ENCODE results near the gene CD84.
"Not testable (repeated sequence)": the region's sequence is repeated elsewhere in the genome, so short reads cannot be mapped to it uniquely, and the experiment has no call there.

CD84 gene

DNA sequence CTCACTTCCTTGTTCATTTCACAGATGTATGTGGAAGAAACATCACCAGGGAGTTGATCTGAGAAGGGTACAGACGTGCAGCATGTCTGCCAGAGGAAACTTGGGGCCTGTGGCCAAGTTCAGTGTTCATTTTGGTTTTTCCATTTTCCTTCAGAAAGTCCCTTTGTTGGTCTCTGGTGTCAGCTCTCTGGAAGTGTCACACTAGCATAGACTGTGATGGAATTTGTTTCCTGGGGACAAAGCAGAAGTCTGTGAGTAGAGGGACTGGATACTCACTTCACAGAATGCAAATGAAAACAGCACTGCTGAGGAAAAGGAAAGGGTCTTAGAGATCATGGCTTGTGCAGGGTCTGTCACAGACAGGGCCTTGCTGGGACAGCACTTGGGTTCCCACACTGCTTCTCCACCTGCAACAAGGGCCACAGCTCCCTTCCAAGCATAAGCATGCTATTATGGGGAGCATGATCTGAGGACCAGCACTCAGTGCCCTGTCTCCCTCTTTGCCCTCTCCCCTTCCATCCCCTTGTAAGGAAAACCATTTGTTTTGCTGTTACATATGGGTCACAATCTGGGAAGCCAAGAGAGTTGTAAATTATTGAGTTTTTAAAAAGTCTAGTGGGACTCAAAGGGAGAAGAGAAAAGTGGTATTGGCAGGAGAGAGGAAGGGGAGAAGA is 31.4 kb upstream of the CD84 start:
- DNase-seq (ENCODE audit: low read depth in 2 of 3, low spot score in 2 of 3): no peak

DNA sequence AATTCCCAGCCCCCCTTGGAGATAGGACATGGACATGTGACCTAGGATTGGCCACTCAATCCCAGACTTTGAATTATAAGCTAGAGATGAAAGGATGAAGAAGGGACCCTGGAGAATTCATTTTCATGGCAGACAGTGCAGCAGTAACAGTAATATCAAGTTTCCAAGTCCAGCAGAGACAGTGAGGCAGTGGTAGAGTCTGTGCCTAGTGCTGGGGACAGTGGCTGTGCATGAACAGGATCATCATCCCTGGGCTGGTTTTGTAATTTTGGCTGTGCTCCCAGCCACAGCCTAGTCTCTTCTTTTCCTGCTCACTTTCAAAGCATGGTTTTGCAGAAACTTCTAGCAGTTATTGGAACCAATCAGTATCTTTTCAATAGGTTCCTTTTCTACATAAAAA is 29.6 kb upstream of the CD84 start:
- DNase-seq (ENCODE audit: low read depth in 2 of 3, low spot score in 2 of 3): no peak

DNA sequence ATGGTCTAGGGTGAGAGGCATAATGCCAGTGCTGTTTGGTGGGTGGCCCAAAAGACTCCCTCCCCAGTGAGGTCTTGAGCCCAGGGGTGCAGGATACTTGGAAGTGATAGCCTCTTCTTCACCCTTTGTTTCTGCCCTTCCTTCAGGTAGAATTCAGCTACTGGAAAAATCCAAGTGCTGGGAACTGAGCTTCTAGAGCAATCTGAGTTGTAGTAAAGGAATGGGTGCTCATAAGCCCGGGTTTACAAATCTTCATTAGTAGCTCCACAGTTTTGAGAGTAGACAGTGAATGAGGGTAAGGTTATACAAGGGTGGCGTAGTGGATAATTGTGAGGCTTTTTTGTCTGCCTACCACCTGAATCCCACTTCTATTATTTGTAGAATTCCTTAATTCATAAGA is 29.2 kb upstream of the CD84 start:
- no peak for DNase-seq (ENCODE audit: low read depth in 2 of 3, low spot score in 2 of 3)

DNA sequence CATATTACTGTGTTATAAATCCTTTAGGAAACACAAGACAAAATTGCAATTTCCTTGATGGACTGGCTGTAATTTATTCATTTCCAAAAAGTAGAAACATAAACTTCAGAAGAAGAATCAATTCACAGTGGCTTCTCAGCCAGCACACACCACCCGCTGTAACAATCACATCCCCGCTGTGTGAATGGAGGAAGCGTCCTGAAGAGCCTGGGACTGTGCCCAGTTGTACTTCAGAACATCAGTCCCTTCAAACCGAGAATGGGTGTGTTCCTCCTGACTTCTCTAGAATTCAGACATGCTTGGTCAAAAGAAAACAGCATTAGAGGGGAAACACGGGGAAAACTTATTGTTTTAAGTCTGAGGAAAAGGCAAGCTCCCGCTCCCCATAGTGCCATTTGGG is 28.8 kb upstream of the CD84 start:
- no peak for DNase-seq (ENCODE audit: low read depth in 2 of 3, low spot score in 2 of 3)

DNA sequence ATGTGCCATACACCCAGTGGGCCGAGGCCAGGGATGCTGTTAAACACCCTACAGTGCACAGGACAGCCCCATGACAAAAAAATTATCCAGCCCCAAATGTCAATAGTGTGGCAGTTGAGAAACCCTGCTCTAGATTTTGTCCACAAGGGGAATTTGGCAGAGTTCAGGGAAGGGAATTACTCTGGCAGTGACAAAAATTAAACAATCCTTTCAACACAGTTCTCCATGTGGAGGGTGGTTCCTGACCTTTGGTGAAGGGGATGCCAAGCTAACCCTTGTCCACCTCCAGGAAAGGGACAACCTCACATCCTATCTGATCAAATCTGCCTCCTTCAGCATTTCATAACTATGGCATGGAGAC is 28.4 kb upstream of the CD84 start:
- no peak for DNase-seq (ENCODE audit: low read depth in 2 of 3, low spot score in 2 of 3)

DNA sequence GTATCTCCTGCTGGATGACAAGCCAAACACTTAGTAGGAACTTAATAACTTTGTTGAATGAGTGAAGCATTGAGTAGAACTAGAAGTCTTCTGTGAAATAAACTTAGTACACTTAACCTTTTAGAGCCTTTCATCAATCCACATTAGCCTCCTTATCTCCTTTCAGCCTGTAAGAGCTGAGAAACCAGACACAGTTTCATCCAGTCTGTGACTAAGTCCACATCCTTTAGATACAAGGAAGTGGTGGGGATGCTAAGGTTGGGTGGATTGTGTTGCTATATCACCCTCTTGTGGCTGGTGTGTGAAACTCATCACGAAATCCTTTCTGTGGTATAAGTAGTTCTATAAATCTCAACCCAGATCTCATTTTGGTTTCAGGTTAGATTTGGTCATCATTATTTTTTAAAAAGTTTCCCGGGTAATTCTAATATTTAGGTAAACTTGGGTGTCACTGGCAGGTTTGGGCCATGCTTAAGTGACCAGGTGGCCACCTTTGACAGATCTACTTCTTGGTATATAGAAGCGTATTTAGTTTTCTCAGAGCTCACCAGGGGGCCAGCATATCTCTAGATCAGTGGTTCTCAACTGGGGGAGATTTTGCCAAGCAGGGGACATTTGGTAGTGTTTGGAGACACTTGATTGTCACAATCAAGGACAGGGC is 27.8 kb upstream of the CD84 start:
- no peak for DNase-seq (ENCODE audit: low read depth in 2 of 3, low spot score in 2 of 3)

DNA sequence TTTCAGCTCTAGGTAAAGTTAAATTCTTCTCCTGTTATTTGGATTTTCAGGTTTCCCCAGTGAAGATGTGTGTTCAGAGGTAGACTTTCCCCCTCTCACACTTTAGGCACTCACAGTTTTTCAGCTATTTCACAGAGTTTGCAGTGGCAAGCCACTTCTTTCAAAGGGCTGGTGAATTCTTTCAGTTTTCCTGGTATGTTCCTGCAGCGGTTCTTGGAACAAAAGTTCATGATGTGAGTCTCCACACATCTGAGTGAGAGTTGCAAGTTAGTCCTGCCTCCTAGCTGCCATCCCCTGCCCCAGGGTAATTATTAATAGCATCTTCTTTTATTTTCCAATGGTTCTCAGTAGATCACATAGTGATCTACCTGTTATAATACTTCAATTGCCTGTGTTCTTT is 27.3 kb upstream of the CD84 start:
- no peak for DNase-seq (ENCODE audit: low read depth in 2 of 3, low spot score in 2 of 3)

DNA sequence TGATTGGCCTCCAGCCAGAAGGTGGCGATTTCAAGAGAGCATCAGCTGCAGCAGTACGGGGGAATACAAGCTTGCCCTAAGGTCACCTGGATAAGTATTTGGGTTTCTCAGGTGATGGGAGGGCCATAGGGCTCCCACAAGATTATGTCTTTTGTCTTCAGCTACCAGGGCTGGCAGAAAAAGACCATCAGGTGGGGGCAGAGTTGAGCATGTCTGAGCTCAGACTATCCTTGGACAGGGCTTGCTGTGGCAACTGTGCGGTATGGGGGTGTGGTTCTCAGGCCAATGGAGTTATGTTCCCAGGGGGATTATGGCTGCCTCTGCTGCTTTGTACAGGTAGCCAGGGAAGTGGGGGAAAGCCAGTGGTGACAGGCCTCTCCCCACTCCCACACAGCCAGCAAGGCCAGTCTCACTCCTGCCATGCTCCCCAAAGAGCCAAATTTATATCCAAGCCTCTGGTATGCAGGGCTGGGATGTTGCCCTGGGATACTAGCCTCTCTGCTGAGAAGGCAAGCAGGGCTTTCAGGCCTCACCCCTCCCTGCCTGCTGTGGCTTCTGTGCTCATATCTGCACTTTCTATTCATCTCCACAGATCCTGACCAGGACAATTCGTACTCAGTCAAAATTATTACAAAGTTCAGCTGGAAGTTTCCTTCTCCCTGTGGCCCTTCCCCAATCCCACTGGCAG is 26.6 kb upstream of the CD84 start:
- no peak for DNase-seq (ENCODE audit: low read depth in 2 of 3, low spot score in 2 of 3)

DNA sequence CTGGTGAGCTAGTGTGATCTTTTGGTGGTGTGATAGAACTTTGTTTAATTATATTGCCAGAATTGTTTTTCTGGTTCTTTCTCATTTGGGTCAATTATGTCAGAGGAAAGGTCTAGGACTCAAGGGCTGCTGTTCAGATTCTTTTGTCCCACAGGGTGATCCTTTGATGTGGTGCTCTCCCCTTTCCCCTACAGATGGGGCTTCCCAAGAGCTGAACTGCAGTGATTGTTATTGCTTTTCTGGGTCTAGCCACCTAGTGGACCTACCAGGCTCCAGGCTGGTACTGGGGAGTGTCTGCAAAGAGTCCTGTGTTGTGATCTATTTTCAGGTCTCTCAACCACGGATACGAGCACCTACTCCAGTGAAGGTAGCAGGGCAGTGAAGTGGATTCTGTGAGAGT is 25.9 kb upstream of the CD84 start:
- no peak for DNase-seq (ENCODE audit: low read depth in 2 of 3, low spot score in 2 of 3)

GRCh38 chr1:160597705-160598104 is 18.4 kb upstream of the CD84 start:
- DNase-seq (ENCODE audit: low read depth in 2 of 3, low spot score in 2 of 3): no peak

GRCh38 chr1:160597051-160597450 is 17.8 kb upstream of the CD84 start:
- DNase-seq (ENCODE audit: low read depth in 2 of 3, low spot score in 2 of 3): no peak

DNA sequence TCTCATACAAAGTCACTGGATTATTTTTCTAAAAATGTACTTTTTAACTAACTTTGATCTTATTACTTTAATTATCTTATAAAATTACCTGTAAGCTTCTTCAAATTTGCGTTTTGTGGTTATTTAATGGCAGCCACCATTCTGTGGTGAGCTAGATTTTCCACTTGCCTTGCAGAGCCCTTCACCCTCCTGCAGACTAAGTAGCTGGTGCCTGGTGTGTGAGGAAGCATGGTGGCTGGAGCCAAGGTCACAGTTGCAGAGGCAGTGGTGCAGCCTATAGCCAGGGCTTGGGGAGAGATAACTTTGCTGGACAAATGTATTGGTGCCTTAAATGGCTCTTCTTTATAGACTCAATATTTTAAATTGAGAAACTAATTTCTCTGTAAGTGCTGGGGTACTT is 11.2 kb upstream of the CD84 start:
- DNase-seq (ENCODE audit: low read depth in 2 of 3, low spot score in 2 of 3): no peak

DNA sequence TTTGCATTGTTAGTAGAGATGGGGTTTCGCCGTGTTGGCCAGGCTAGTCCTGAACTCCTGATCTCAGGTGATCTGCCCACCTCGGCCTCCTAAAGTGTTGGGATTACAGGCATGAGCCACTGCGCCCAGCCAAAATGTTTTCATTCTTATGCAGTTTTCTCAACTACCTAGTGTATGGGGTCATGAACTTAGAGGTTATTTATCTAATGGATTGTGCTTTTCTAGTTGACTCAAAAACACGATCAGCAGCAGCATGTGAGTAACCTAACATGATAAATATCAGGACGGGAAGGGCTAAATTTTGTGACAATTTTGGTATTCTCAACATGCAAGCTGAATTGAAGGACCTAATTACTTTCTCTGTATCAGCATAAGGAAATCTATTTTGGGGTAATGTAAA is 9.2 kb upstream of the CD84 start:
- DNase-seq (ENCODE audit: low read depth in 2 of 3, low spot score in 2 of 3): no peak

GRCh38 chr1:160584784-160585183 is 5.5 kb upstream of the CD84 start:
- DNase-seq (ENCODE audit: low read depth in 2 of 3, low spot score in 2 of 3): no peak

DNA sequence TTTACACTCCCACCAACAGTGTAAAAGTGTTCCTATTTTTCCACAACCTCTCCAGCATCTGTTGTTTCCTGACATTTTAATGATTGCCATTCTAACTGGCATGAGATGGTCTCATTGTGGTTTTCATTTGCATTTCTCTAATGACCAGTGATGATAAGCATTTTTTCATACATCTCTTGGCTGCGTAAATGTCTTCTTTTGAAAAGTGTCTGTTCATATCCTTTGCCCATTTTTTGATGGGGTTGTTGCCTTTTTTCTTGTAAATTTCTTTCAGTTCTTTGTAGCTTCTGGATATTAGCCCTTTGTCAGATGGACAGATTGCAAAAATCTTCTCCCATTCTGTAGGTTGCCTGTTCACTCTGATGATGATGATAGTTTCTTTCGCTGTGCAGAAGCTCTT is 3.7 kb upstream of the CD84 start:
- not testable (repeated sequence) for DNase-seq (ENCODE audit: low read depth in 2 of 3, low spot score in 2 of 3)

GRCh38 chr1:160581961-160582360 is 2.7 kb upstream of the CD84 start:
- no peak for DNase-seq (ENCODE audit: low read depth in 2 of 3, low spot score in 2 of 3)

DNA sequence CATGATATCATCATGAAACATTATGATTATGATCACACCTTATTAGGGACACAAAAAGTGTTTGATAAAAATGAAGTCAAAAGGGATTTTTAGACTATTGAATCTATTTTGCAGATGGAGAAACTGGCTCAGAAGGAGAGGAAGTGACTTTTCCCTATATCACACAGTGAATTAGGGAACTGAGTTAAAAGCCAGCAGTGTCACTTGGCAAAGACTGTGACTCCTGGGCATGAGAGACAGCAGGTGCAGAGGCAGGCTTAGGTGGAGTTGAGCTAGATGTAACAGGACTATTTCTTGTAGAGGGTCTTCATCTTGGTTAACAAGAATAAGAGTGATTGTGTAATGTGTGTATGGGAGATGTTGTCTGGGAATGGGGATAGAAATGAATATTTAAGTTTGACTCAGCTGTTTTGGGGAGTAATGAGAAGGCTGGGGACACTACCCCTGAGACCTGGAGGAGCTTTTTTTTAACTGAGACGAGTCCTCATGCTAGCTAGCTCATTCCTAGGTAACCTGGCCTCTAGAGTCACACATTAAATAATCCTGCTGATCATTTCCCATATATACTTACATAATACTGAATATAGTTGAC is 1.0 kb upstream of the CD84 start:
- DNase-seq (ENCODE audit: low read depth in 2 of 3, low spot score in 2 of 3): no peak

- no peak for DNase-seq (ENCODE audit: low read depth in 2 of 3, low spot score in 2 of 3)
These were observed 638 bp downstream of the CD84 start for GRCh38 chr1:160578525-160579191.

GRCh38 chr1:160578175-160578524 is 1.1 kb downstream of the CD84 start:
- no peak for DNase-seq (ENCODE audit: low read depth in 2 of 3, low spot score in 2 of 3)

DNA sequence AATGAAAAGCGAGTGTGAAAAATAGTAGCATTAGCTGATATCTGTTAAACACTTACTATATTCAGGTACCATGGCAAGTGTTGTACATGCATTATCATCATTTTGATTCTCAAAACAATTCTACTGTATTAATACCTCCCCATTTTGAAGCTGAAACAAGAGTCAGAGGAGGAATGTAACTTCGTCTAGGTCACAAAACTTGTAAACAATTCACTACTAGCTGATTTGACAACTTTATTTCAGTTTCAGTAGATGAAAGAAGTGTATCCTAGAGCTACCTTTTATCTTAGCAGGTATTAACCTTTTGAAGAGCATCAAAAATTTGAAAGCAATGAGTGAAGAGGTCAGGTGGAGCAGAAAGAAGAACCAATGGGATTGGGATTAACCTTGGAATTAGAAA is 1.6 kb downstream of the CD84 start:
- no peak for DNase-seq (ENCODE audit: low read depth in 2 of 3, low spot score in 2 of 3)

GRCh38 chr1:160576884-160577283 is 2.4 kb downstream of the CD84 start:
- DNase-seq (ENCODE audit: low read depth in 2 of 3, low spot score in 2 of 3): no peak

- no peak for DNase-seq (ENCODE audit: low read depth in 2 of 3, low spot score in 2 of 3)
These were observed 2.9 kb downstream of the CD84 start for GRCh38 chr1:160576390-160576789.

Measured in activated CD8-positive, alpha-beta memory T cell treated with anti-CD3 and anti-CD28 coated beads for 48 hours (primary cell).